CD4-positive, alpha-beta T cell treated with Interleukin-4 for 4 hours (primary cell): Measurements from ENCODE around the gene SLC25A33.
"Not testable (repeated sequence)": the region's sequence is repeated elsewhere in the genome, so short reads cannot be mapped to it uniquely, and the experiment has no call there.

Experiments used
- DNase-seq: peaks from one replicate; pipeline ENCODE4 v3.0.0-alpha.2; 2020

Gene SLC25A33

GRCh38 chr1:9539165-9539828, at the start of gene SLC25A33:
Gene SLC25A33, plus strand, starts transcription at chr1:9539465. Its CDS starts 227 bp downstream, at chr1:9539692.
- peak; percentile 93 for DNase-seq

GRCh38 chr1:9490605-9491339, 48.5 kb upstream of the SLC25A33 start:
- DNase-seq: peak; percentile 73

GRCh38 chr1:9493326-9493725, 45.9 kb upstream of the SLC25A33 start:
- no peak for DNase-seq

GRCh38 chr1:9494936-9495758, 44.1 kb upstream of the SLC25A33 start:
- DNase-seq: peak; percentile 43

GRCh38 chr1:9495854-9496374, 43.4 kb upstream of the SLC25A33 start:
- no peak for DNase-seq

GRCh38 chr1:9500756-9501754, 38.2 kb upstream of the SLC25A33 start:
- DNase-seq: no peak

GRCh38 chr1:9503001-9503675, 36.1 kb upstream of the SLC25A33 start:
- no peak for DNase-seq

GRCh38 chr1:9505143-9505542, 34.1 kb upstream of the SLC25A33 start:
- DNase-seq: no peak

- no peak for DNase-seq
Observed at GRCh38 chr1:9506901-9507300, 32.4 kb upstream of the SLC25A33 start.

GRCh38 chr1:9510130-9510529, 29.1 kb upstream of the SLC25A33 start:
- DNase-seq: no peak

- DNase-seq: not testable (repeated sequence)
Observed at GRCh38 chr1:9515550-9515949, 23.7 kb upstream of the SLC25A33 start.

- no peak for DNase-seq
Observed at GRCh38 chr1:9518454-9518998, 20.7 kb upstream of the SLC25A33 start.

- no peak for DNase-seq
Observed at GRCh38 chr1:9520411-9520810, 18.9 kb upstream of the SLC25A33 start.

GRCh38 chr1:9529190-9529589, 10.1 kb upstream of the SLC25A33 start:
- DNase-seq: no peak

GRCh38 chr1:9530320-9530719, 8.9 kb upstream of the SLC25A33 start:
- no peak for DNase-seq

GRCh38 chr1:9534953-9535352, 4.3 kb upstream of the SLC25A33 start:
- DNase-seq: no peak

- DNase-seq: no peak
Observed at GRCh38 chr1:9536301-9536700, 3.0 kb upstream of the SLC25A33 start.

GRCh38 chr1:9537863-9538668, 1.2 kb upstream of the SLC25A33 start:
- DNase-seq: no peak

- no peak for DNase-seq
Observed at GRCh38 chr1:9538669-9539164, 548 bp upstream of the SLC25A33 start.
